Skin of body (tissue), 2 donors: Measurements from ENCODE around the gene NUP93. TPM values are rescaled to one million over a fixed set of nuclear protein-coding genes. Genes with fewer than 3 reads are reported as not detected.

ENCODE experiments used
- DNase-seq: peaks from one replicate; lab custom pipeline; 2025; lab: John Stamatoyannopoulos, UW
- total RNA-seq: library from RNA; depleted of rRNA; stranded (reverse); fragments of >200 nt; gene quantifications from one replicate; pipeline ENCODE4 v1.2.3, GENCODE V29; 2014

The NUP93 gene
- total RNA-seq, 1 donor from 2014 or later: 41.8 TPM

DNA sequence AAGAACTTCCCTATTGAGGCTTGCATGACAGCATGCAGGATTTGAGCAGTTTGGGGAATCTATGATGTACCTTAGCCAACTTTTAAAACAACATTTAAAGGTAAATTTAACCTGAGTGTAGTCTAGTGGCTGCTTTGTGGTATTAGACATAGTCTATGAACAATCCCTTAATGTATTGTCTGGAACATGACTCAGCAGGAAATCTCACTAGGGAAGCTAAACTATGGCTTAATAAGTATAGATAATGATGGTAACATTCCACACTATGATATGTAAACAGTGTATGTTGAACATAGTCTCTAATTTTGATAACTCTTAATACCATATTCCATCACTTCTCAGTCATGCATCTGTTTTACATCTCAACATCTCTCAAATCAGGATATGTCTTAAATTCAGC lies 83.0 kb downstream of the NUP93 start:
- DNase-seq: no peak

GRCh38 chr16:56814537-56815432 lies 84.9 kb downstream of the NUP93 start:
- DNase-seq: no peak

DNA sequence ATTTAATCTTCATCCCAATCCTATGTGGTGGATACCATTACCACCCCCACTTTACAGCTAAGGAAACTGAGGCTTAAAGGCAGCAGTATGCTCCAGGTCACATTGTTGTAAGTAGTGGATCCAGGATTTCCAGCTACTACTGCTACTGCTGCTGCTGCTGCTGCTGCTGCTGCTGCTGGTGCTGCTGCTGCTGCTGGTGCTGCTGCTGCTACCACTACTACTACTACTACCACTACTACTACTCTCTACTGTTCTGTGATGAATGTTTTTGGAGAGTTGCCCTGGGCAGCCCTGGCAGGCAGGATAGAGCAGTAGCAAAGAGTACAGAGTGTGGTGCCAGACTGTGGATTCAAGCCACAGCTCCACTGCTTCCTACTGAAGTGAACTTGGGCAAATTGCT lies 85.8 kb downstream of the NUP93 start:
- DNase-seq: no peak

- no peak for DNase-seq
Measured at GRCh38 chr16:56817056-56817455, 87.1 kb downstream of the NUP93 start.

DNA sequence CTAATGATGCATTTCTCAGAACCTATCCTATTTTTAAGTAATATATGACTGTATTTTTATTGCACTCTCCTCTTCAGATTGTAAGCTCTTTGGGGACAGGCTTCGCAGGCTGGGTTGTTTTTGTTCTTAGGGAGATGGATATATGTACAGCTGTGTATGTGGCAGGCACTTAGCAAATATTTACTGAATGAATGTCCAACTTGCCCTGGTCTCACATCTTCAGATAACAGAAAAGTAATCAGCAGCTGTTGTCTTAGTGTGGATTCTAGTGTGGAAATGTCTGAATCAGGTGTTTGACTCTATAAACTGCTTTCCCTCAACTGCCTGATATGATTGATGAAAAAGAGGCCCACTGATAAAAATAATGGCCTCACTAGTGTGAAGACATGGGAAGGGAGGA lies 88.0 kb downstream of the NUP93 start:
- no peak for DNase-seq

DNA sequence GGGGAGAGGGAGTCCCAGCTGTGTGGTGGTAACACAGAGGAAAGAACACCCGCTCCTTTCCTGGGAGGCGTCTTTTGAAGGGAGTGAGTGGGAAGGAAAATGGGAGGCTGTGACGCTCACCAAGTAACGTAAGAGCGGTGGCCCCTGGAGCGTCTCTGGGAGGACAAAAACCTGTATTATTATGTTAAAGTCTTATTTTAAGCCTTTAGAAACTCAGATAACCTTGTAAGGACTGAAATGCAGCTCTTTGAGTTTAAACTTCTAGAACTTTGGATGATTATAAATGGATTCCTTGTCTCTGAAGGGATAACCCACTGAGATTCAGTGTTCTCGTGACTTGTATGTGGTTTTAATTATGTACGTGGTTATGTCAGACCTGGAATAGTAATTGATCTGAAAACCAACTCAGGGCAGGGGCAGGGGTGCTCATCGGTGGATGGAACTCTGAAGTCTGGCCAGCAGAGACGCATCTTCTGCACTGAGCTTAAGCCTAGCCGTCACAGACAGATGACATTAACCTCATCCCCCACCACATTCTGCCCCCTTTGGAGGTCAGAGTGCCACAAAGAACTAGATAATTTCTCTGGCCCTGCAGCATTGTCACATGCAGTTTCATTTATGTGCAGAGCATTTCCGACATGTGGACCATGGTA lies 93.3 kb downstream of the NUP93 start:
- no peak for DNase-seq

- DNase-seq: no peak
Measured at GRCh38 chr16:56824331-56824730, 94.4 kb downstream of the NUP93 start.

- no peak for DNase-seq
Measured at GRCh38 chr16:56824804-56825203, 94.9 kb downstream of the NUP93 start.

GRCh38 chr16:56825826-56826225 lies 95.9 kb downstream of the NUP93 start:
- no peak for DNase-seq

DNA sequence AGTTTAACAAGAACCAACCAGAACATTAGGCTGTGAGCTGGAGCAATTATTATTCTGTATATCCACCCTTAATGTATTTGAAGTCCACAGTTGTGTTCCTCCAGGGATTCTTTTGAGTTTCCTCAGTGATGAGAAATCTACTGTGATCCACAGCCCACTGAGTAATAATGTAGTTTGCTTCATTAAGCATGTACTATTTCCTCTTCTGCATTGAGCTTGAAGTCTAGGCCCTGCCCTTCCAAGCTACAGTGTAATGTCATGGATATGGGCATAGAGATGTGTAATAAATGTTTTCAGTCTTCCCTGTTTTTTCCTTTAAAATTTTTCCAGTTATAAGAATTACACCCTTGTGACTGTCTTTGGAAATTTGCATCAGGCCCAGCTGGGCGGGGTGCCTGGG lies 98.7 kb downstream of the NUP93 start:
- DNase-seq: no peak

- DNase-seq: no peak
Measured at GRCh38 chr16:56830669-56831068, 100.7 kb downstream of the NUP93 start.

- DNase-seq: no peak
Measured at GRCh38 chr16:56832768-56833167, 102.8 kb downstream of the NUP93 start.

GRCh38 chr16:56833243-56833970 lies 103.5 kb downstream of the NUP93 start:
- no peak for DNase-seq

GRCh38 chr16:56835320-56835719 lies 105.4 kb downstream of the NUP93 start:
- no peak for DNase-seq

- no peak for DNase-seq
Measured at GRCh38 chr16:56836410-56837230, 106.7 kb downstream of the NUP93 start.

DNA sequence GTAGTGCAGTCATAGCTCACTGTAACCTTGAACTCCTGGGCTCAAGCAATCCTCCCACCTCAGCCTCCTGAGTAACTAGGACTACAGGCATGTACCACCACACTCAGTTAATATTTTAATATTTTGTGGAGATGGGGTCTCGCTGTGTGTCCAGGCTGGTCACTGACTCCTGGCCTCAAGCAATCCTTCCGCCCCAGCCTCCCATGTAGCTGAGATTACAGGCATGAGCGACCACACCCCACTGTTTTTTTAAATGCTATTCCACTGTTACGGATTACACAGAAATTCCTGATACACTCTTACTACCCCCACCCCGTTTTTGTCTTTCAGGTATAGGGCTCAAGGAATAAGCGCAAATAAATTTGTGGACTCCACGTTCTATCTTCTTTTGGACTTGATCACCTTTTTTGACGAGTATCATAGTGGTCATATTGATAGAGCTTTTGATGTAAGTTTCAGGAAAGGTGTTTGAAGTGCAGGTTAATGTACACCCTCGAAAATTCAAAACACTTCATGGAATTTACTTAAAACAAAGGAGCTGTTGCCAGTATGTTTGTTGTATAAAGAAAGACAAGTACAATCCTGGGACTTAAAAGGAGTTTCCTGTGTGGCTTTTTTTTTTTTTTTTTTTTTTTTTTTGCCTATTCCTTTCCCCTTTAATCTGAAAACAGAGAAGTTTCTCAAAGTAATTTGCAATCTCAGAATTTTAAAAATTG lies 108.9 kb downstream of the NUP93 start:
- DNase-seq: no peak

DNA sequence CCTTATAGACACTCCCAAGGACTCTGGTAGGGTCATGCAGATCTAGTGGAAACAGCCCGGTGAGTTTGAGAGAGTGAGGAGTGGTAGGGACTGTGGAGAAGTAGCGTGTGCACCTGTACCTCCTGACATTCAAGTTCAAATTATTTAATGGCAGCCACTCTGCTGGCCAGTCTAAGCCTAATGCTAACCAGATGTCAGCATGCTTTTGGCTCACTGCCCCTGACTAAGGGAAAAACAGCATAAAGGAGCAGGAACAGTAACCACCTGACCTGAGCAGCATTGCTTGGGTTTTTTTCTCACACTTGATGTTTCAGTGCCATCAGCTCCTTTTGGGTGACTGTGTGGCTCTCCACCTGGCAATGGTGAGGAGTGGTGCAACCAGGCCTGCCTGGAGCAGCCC lies 111.3 kb downstream of the NUP93 start:
- no peak for DNase-seq

- no peak for DNase-seq
Measured at GRCh38 chr16:56841659-56842058, 111.7 kb downstream of the NUP93 start.

DNA sequence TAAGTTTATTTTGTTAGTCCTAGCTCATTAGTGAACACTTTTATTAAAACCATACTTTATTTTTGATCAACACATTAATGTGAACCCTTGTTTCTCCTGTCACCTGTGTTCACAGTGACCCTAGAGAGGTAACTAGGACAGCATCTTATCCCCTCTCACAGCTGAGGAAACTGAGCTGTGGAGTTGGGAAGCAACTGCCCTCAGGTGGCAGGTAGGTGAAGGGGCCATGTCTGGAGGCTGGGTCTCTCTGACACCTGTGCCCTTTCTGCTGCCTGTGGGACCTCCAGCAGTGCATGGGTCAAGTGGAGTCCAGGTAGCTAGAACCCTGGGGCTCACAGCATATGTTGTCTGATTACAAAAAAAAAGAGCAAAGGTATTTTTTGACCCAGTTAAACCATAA lies 112.2 kb downstream of the NUP93 start:
- no peak for DNase-seq

GRCh38 chr16:56844056-56844455 lies 114.1 kb downstream of the NUP93 start:
- no peak for DNase-seq
